GM12801 (cell line): ENCODE data around the gene ABCA9.

Source experiments
- TF ChIP-seq, protein P1 (sequence below): IDR thresholded peaks from one replicate; pipeline ENCODE4 v1.5.1; 2011; ENCODE audit warnings: control low read depth; ENCODE audit not compliant: insufficient read length; ENCODE audit errors: extremely low read depth

The ABCA9 gene

GRCh38 chr17:68950725-68951124 is 110.0 kb downstream of the ABCA9 start:
- TF ChIP-seq, protein P1, sequence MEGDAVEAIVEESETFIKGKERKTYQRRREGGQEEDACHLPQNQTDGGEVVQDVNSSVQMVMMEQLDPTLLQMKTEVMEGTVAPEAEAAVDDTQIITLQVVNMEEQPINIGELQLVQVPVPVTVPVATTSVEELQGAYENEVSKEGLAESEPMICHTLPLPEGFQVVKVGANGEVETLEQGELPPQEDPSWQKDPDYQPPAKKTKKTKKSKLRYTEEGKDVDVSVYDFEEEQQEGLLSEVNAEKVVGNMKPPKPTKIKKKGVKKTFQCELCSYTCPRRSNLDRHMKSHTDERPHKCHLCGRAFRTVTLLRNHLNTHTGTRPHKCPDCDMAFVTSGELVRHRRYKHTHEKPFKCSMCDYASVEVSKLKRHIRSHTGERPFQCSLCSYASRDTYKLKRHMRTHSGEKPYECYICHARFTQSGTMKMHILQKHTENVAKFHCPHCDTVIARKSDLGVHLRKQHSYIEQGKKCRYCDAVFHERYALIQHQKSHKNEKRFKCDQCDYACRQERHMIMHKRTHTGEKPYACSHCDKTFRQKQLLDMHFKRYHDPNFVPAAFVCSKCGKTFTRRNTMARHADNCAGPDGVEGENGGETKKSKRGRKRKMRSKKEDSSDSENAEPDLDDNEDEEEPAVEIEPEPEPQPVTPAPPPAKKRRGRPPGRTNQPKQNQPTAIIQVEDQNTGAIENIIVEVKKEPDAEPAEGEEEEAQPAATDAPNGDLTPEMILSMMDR: no peak

DNA sequence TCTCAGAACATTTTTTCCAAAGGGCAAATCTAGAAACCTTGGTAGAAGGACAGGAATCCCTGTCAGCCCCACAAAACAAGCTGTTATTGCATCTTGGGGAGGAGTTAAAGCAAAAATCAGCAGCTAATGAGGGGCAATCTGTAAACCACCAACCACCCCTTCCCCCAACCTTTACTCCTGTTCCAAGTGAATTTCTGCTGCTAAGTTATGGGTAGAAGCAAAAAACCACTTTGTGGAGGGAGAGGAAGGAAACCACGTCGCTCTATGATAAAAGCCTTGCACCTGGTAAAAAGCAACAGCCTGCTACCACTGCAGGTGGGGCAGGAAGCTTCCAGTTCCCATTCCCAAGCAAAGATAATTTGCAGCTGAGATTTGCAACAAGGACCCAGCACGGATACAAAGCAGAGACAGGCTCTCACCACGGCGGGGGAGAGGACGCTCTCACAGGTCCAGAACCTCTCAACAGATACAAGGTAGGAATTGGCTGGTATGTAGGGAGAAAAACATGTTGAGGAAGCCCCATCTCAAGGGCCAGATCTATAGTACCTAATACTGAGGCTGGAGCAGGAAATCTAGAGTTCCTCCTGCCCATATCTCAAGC is 116.2 kb downstream of the ABCA9 start:
- TF ChIP-seq, protein P1: no peak

DNA sequence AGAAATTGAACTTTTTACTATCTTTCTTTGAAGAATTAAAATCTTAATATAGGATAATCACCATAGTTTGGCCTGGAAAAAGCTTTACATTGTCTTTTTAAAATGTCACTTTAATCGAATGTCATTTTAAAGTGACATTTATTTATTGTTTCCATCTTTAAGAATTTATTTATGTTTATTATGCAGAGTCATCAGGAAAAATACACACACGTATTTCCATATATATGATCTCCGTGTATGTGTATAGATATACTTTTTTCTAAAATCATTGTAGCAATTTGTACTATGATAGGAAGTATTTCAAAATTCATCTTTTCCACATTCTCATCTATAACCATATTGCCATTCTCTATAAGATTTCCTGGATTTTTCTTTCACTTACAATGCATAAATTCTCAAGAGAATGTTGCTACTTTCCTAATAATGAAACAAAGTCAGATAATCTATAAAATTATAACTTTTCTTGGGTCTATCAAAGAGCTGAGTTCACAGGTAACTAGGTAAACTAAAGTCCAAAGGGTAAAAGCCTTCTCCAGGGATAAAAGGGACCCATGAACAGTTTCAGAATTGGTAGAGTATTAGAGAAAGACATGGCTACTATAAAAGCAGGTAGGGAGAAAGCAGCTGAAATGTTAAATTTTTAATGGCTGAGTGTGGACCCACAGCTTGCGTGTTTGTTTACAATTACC is 117.5 kb downstream of the ABCA9 start:
- TF ChIP-seq, protein P1: no peak

DNA sequence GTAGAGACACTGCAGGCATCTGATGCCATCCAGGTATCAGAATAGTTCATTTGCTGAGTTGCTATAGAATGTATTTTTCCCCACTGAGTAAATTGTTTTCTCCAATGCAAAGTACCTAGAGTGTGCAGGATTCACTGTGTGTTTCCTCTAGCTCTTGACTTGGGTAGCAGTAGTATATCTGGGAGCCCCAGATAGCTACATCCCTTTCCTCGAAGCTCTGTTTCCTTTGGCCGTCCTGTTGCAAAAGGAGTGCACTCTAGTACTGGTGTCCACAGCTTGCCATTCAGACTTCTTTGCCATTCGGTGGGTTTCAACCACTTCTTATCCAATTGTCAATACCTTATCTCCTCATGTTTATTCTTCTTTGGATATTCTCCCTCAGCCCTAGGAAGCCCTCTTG is 118.3 kb downstream of the ABCA9 start:
- TF ChIP-seq, protein P1: no peak

DNA sequence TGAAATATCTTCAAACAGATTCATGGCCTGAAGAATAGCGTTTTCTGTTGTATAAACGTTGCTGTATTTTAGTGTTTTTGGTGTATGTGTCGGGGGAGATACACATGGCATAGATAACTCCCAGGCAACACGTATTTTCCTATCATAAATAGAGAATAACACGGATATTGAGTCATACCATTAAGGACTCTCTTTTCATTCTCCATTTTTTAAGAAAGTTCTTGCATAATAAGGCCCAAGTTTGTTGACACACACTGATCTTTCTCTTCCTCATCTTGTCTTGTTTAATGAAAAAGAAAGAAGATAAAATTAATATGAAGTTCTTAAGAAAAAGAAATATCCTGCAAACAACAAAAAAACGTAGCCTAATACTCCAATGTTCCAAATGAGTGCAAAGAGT is 119.0 kb downstream of the ABCA9 start:
- TF ChIP-seq, protein P1: no peak

DNA sequence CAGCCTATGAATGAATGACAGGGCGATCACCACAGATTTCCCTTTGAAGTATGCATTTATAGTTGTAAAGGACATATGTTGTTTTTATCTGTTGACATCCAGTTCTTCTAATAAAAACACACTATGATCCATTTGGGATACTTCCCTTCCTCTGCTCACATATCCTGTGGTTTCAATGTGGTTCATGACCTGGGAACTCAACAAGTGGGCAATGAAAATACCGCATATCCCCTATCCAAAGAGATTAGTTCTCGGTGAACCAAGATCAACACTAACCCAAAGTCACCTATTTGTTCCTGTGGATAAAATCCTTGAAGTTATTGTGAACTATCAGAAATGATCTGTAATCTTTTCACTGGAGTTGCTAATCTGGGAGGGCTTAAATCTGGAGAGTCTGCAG is 121.5 kb downstream of the ABCA9 start:
- TF ChIP-seq, protein P1: no peak

- TF ChIP-seq, protein P1: no peak
Observed at GRCh38 chr17:68937890-68938514, 122.7 kb downstream of the ABCA9 start.
